Fibroblast of lung (primary cell): ENCODE data around the gene SRD5A2.

Experiments used
- CTCF ChIP-seq, 2 donors: IDR thresholded peaks in 1 of 2; conservative IDR thresholded peaks in 1 of 2; 1 replicate in 1 of 2; 2 replicates in 1 of 2; pipeline ENCODE4 v1.5.1; 2011 to 2012; ENCODE audit warnings: low read length in 2 of 2, control low read depth in 1 of 2, inconsistent platforms in 1 of 2, low read depth in 1 of 2, mild to moderate bottlenecking in 1 of 2
- EZH2 ChIP-seq: IDR thresholded peaks from 2 replicates; pipeline ENCODE4 v1.5.1; 2012; ENCODE audit warnings: low read length, control low read depth, mild to moderate bottlenecking; ENCODE audit errors: missing control alignments

- no peak for TF ChIP-seq CTCF (conservative IDR thresholded peaks at IDR 0.05 in 1 of 2, IDR thresholded peaks at IDR 0.05 in 1 of 2; ENCODE audit: low read depth in 1 of 2, low read length in 2 of 2)
- no peak for TF ChIP-seq EZH2
These were observed 65.2 kb downstream of the SRD5A2 start for GRCh38 chr2:31515586-31515985.
